Kidney (tissue), 14 donors: ENCODE data around the gene METRNL. TPM values are rescaled to one million over a fixed set of nuclear protein-coding genes. Genes with fewer than 3 reads are reported as not detected.

Experiments used
- DNase-seq, 5 donors: peaks; one replicate each; pipeline ENCODE4 v3.0.0-alpha.2; 2013 to 2020
- FAIRE-seq: peaks from 2 replicates; lab custom pipeline; 2012; peaks lifted over from hg19 to GRCh38; lab: Jason Lieb, UNC
- H3K27ac ChIP-seq, 2 donors: one replicate each; pipeline ENCODE4 v1.7.0; 2013; ENCODE audit warnings: low read depth in 2 of 2, low read length in 2 of 2, inconsistent platforms in 1 of 2
- H3K27me3 ChIP-seq: one replicate; pipeline ENCODE4 v1.7.1; 2013; ENCODE audit warnings: low read length, inconsistent platforms; ENCODE audit not compliant: control insufficient read depth, insufficient read depth
- H3K36me3 ChIP-seq, 3 donors: one replicate each; pipeline versions ENCODE4 v1.7.0 to v1.7.1; 2013; ENCODE audit warnings: low read length in 3 of 3, control low read depth in 1 of 3, inconsistent platforms in 1 of 3; ENCODE audit not compliant: insufficient read depth in 3 of 3, control insufficient read depth in 2 of 3
- H3K4me1 ChIP-seq, 3 donors: one replicate each; pipeline versions ENCODE4 v1.7.0 to v1.7.1; 2013; ENCODE audit warnings: low read length in 3 of 3, inconsistent platforms in 1 of 3, low read depth in 1 of 3; ENCODE audit not compliant: control insufficient read depth in 2 of 3, insufficient read depth in 2 of 3
- H3K4me3 ChIP-seq, 3 donors: one replicate each; pipeline versions ENCODE4 v1.7.0 to v1.8.1; 2013; ENCODE audit warnings: low read length in 3 of 3, control low read depth in 1 of 3, inconsistent platforms in 1 of 3
- H3K9ac ChIP-seq, 3 donors: one replicate each; pipeline versions ENCODE4 v1.7.0 to v1.7.1; 2013; ENCODE audit warnings: low read length in 3 of 3, control low read depth in 1 of 3, inconsistent platforms in 1 of 3
- H3K9me3 ChIP-seq, 3 donors: one replicate each; pipeline versions ENCODE4 v1.7.0 to v1.7.1; 2013; ENCODE audit warnings: low read length in 3 of 3, control low read depth in 1 of 3, inconsistent platforms in 1 of 3; ENCODE audit not compliant: control insufficient read depth in 2 of 3, insufficient read depth in 1 of 3
- intact Hi-C: fragments of 100-400 bp; cut with DNase I; formaldehyde crosslinking; loops from one replicate; pipeline ENCODE4 v1.11.1; 2022
- polyA plus RNA-seq: library from polyadenylated mRNA; stranded (reverse); fragments of 350-450 nt; fragmentation: Illumina TruSeq; extraction: RNeasy Lipid Tissue Mini Kit (QIAGEN cat#74804); gene quantifications from one replicate; pipeline ENCODE4 v1.2.3, GENCODE V29; 2014; ENCODE audit warnings: low read depth, low replicate concordance; ENCODE audit not compliant: insufficient read depth
- total RNA-seq: library from RNA; stranded (reverse); fragmentation: NEBNext Ultra II Directional; extraction: Animal tissue kit (Norgen Biotek cat#: 25700); gene quantifications from one replicate; pipeline ENCODE4 v1.2.1, GENCODE V29; 2021
- TF ChIP-seq, protein P1 (sequence below): IDR thresholded peaks from 3 replicates; pipeline ENCODE4 v1.5.1; 2012; ENCODE audit warnings: mild to moderate bottlenecking, moderate library complexity, borderline replicate concordance; ENCODE audit not compliant: insufficient read depth; ENCODE audit errors: extremely low read depth
- donor health status: control.
- donor health status: control.
- donor health status: control.
- donor health status: control.
- donor health status: control.
- donor health status: DM: yes; HTN: yes; CAD: no.
- donor health status: Normal renal cell carcinoma (clear cell type).

The METRNL gene
- total and polyA plus RNA-seq, 2 donors from 2014 or later = 61.5 to 107 TPM

DNA sequence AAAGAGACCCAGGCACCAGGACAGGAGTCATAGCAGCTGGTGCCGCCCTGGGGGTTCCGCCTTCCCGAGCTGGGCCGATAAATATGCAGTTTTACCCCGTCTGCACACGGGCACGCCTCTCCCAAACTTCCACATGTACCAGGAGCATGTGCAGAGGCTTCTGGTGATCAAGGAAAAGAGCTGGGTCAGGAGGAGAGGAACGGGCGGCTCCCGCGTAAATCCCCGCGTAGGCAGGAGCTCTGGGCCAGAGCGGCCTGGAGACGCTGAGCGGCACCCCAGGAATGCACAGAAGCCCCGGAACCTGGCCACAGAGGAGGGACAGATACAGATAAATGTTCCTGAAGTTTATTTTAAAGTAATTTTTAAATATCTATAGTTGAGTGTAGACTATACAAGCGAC is 46.6 kb upstream of the METRNL start:
- TF ChIP-seq, protein P1, sequence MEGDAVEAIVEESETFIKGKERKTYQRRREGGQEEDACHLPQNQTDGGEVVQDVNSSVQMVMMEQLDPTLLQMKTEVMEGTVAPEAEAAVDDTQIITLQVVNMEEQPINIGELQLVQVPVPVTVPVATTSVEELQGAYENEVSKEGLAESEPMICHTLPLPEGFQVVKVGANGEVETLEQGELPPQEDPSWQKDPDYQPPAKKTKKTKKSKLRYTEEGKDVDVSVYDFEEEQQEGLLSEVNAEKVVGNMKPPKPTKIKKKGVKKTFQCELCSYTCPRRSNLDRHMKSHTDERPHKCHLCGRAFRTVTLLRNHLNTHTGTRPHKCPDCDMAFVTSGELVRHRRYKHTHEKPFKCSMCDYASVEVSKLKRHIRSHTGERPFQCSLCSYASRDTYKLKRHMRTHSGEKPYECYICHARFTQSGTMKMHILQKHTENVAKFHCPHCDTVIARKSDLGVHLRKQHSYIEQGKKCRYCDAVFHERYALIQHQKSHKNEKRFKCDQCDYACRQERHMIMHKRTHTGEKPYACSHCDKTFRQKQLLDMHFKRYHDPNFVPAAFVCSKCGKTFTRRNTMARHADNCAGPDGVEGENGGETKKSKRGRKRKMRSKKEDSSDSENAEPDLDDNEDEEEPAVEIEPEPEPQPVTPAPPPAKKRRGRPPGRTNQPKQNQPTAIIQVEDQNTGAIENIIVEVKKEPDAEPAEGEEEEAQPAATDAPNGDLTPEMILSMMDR = no peak
- FAIRE-seq (no peak), DNase-seq (no peak)
- H3K27me3 ChIP-seq = no peaks in the 10 kb centered on the region
- H3K36me3 ChIP-seq = no peaks in the 10 kb centered on the region
- no peak overlapping the region for H3K9ac ChIP-seq
- intact Hi-C loops = no loop called here
- no peaks in the 10 kb centered on the region for H3K9me3 ChIP-seq
- H3K27ac ChIP-seq = no peak overlapping the region
- H3K4me3 ChIP-seq = no peak overlapping the region
- H3K4me1 ChIP-seq = no peaks in the 10 kb centered on the region

DNA sequence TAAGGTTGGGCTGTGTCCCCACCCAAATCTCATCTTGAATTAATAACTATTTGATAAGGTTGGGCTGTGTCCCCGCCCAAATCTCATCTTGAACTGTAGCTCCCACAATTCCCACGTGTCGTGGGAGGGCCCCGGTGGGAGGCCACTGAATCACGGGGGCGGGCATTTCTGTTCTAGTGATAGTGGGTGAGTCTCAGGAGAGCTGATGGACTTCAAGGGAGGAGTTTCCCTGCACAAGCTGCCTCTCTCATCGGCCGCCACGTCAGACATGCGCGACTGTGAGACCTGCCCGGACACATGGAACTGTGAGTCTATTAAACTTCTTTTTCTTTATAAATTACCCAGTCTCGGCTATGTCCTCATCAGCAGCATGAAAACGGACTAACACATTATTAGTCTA is 44.9 kb upstream of the METRNL start:
- Histone ChIP-seq H3K4me3 (no peak overlapping the region), H3K9ac (no peak overlapping the region), H3K27ac (no peak overlapping the region), H3K9me3 (no peaks in the 10 kb centered on the region), H3K27me3 (no peaks in the 10 kb centered on the region), H3K4me1 (no peaks in the 10 kb centered on the region), H3K36me3 (no peaks in the 10 kb centered on the region)
- DNase-seq = no peak
- no peak for FAIRE-seq
- TF ChIP-seq, protein P1 = no peak
- intact Hi-C loops = no loop called here

DNA sequence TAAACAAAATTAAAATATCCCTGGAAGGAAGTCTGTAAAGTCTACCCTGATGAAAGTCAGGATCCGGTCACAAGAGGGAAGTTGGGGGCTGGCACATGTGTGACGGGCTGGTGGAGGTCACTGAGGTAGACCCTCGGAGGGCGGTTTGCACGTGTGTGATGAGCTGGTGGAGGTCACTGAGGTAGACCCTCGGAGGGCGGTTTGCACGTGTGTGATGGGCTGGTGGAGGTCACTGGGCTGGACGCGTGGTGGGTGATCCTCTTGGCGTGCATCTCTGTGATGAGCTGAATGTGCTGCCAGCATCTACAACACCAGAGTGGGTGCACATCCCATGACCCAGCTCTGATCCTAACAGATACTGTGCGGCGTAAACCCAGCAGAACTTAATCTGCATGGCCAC is 43.7 kb upstream of the METRNL start:
- FAIRE-seq (no peak), DNase-seq (no peak)
- TF ChIP-seq, protein P1 = no peak
- H3K27me3 ChIP-seq = no peaks in the 10 kb centered on the region
- no peaks in the 10 kb centered on the region for H3K36me3 ChIP-seq
- no peaks in the 10 kb centered on the region for H3K4me1 ChIP-seq
- no peak overlapping the region for H3K4me3 ChIP-seq
- H3K9me3 ChIP-seq = no peaks in the 10 kb centered on the region
- H3K27ac ChIP-seq = no peak overlapping the region
- H3K9ac ChIP-seq = no peak overlapping the region
- intact Hi-C loops = no loop called here

DNA sequence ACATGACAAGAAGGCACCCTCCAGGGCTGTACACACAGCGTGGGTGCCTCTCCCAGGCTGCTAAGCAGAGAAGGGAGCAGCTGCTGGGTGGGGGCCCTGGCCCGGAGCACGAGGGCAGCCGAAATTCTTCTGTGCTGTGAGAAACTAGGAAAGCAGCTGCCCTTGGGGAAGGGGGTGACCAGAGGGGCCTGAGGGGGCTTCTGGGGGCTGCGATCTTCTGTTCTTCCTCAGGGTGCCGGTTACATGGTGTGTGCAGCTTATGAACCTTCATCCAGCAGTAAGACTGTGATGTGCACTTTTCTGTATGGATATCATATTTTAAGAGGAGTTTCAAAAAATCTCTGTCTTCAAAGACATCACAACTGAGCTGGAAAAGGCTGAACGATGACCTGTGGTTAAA is 43.2 kb upstream of the METRNL start:
- intact Hi-C loops = no loop called here
- DNase-seq (no peak), FAIRE-seq (no peak)
- no peak overlapping the region for H3K27ac ChIP-seq
- H3K36me3 ChIP-seq = no peaks in the 10 kb centered on the region
- H3K4me1 ChIP-seq = no peaks in the 10 kb centered on the region
- no peak overlapping the region for H3K4me3 ChIP-seq
- H3K9me3 ChIP-seq = peaks cover 0 to 2% (median 2%) of the 10 kb centered on the region in 3 donors
- no peaks in the 10 kb centered on the region for H3K27me3 ChIP-seq
- no peak overlapping the region for H3K9ac ChIP-seq
- TF ChIP-seq, protein P1 = no peak
